ENCODE data around the gene PGAP6. TPM values are rescaled to one million over a fixed set of nuclear protein-coding genes. Genes with fewer than 3 reads are reported as not detected.

PGAP6 gene
- polyA plus RNA-seq, 2 of the 4 experiments (the other 2 are of a cell fraction) = 25.9 to 38.1 TPM

- Histone ChIP-seq H3K4me3 (no peak overlapping the region), H3K4me1 (peaks cover 17% of the 10 kb centered on the region; the same call in 2 of the 3 replicates), H3K27ac (no peak overlapping the region), H3K9me3 (no peaks in the 10 kb centered on the region), H3K4me2 (no peak overlapping the region)
- FAIRE-seq (no peak), DNase-seq (ENCODE audit: low read depth in 1 of 2, low spot score in 1 of 2) (no peak), ATAC-seq (no peak)
- no peak for TF ChIP-seq MAX (IDR thresholded peaks at IDR 0.05)
- TF ChIP-seq ESRRA (IDR thresholded peaks at IDR 0.05; ENCODE audit: borderline replicate concordance, low read length) = no peak
- no peak for TF ChIP-seq MYC (IDR thresholded peaks at IDR 0.05; ENCODE audit: borderline replicate concordance, low read length)
- TF ChIP-seq CBX8 (IDR thresholded peaks at IDR 0.05) = no peak
- TF ChIP-seq RCOR1 (IDR thresholded peaks at IDR 0.05; ENCODE audit: low read depth, low read length) = no peak
- TF ChIP-seq HES2 (IDR thresholded peaks at IDR 0.05) = no peak
- TF ChIP-seq ZC3H11A (IDR thresholded peaks at IDR 0.05) = no peak
- TF ChIP-seq NR3C1 (IDR thresholded peaks at IDR 0.05) = no peak
- TF ChIP-seq KDM1A (IDR thresholded peaks at IDR 0.05; ENCODE audit: low read depth) = no peak
- no peak for TF ChIP-seq CHD2 (IDR thresholded peaks at IDR 0.05; ENCODE audit: low read length, partially characterized antibody)
- 84% methylated on average over 15 of the region's 19 CpGs for WGBS (ENCODE audit: missing lambda C conversion rate)
- CTCF ChIA-PET = interaction anchor here (1.4 to 3.5 kb wide), 2 partner anchors 10 to 276 kb away, joined by 3 to 16 read pairs; no protein-coding TSS in a partner anchor
- POLR2A ChIA-PET = no interaction called here
Measured at GRCh38 chr16:372302-372983, 9.3 kb downstream of the PGAP6 start.

GRCh38 chr16:371515-372301 lies 10.1 kb downstream of the PGAP6 start:
- Histone ChIP-seq H3K4me2 (no peak overlapping the region), H3K4me1 (peaks cover 17% of the 10 kb centered on the region; the same call in 2 of the 3 replicates), H3K4me3 (no peak overlapping the region), H3K27ac (no peak overlapping the region), H3K9me3 (no peaks in the 10 kb centered on the region)
- FAIRE-seq (no peak), ATAC-seq (no peak), DNase-seq (ENCODE audit: low read depth in 1 of 2, low spot score in 1 of 2) (no peak)
- ChIA-PET CTCF (interaction anchor here (1.0 to 3.5 kb wide), 7 partner anchors 8 to 306 kb away, joined by 3 to 16 read pairs (median 5); partner anchors contain the start of gene HBQ1), POLR2A (no interaction called here)
- 94% methylated on average over 27 of the region's 31 CpGs for WGBS (ENCODE audit: missing lambda C conversion rate)
- no peak for TF ChIP-seq ESRRA (IDR thresholded peaks at IDR 0.05; ENCODE audit: borderline replicate concordance, low read length)
- no peak for TF ChIP-seq KDM5A (IDR thresholded peaks at IDR 0.05)

GRCh38 chr16:370979-371514 lies 10.7 kb downstream of the PGAP6 start:
- 76% methylated on average over 7 of the region's 10 CpGs for WGBS (ENCODE audit: missing lambda C conversion rate)
- peaks cover 17% of the 10 kb centered on the region; the same call in 2 of the 3 replicates for H3K4me1 ChIP-seq
- peak overlapping the region; percentile 68 to 89 for H3K27ac ChIP-seq
- H3K9me3 ChIP-seq = no peaks in the 10 kb centered on the region
- H3K4me2 ChIP-seq = peak overlapping the region; percentile 78
- ChIA-PET POLR2A (interaction anchor here (0.6 to 1.3 kb wide), 4 partner anchors 9 to 30 kb away, joined by 3 to 5 read pairs (median 3); partner anchors contain the start of genes AXIN1 and DECR2), CTCF (interaction anchor here (1.0 to 3.5 kb wide), 7 partner anchors 8 to 305 kb away, joined by 3 to 16 read pairs (median 5); partner anchors contain the start of gene HBQ1)
- ATAC-seq (peak in 1 of 2 experiments; percentile 6; a peak in 3 of 6 replicates), DNase-seq (ENCODE audit: low read depth in 1 of 2, low spot score in 1 of 2) (no peak), FAIRE-seq (no peak)
- H3K4me3 ChIP-seq = peak overlapping the region; percentile 58; the same call in 2 of the 3 replicates
- TF ChIP-seq NR3C1 (IDR thresholded peaks at IDR 0.05) (no peak), POLR2AphosphoS2 (conservative IDR thresholded peaks at IDR 0.05; ENCODE audit: low read length) (no peak), HOXA7 (CRISPR knock-in tag; IDR thresholded peaks at IDR 0.05) (no peak), PHF8 (IDR thresholded peaks at IDR 0.05; ENCODE audit: borderline replicate concordance, low read depth) (no peak), SREBF2 (IDR thresholded peaks at IDR 0.05) (no peak), HDAC2 (IDR thresholded peaks at IDR 0.05) (no peak), HES2 (IDR thresholded peaks at IDR 0.05) (no peak), MAFK (IDR thresholded peaks at IDR 0.05; ENCODE audit: partially characterized antibody) (no peak), NFE2L2 (conservative IDR thresholded peaks at IDR 0.05; ENCODE audit: low read length) (no peak), PBX3 (IDR thresholded peaks at IDR 0.05) (no peak), CBX2 (IDR thresholded peaks at IDR 0.05; ENCODE audit: borderline replicate concordance, low read depth) (no peak), RCOR1 (IDR thresholded peaks at IDR 0.05; ENCODE audit: low read depth, low read length) (no peak), RARB (CRISPR knock-in tag; IDR thresholded peaks at IDR 0.05) (no peak), ELK1 (IDR thresholded peaks at IDR 0.05; ENCODE audit: low read depth, low read length) (no peak), HOXB5 (CRISPR knock-in tag; IDR thresholded peaks at IDR 0.05) (no peak), CEBPB (IDR thresholded peaks at IDR 0.05) (no peak), CBX8 (IDR thresholded peaks at IDR 0.05) (no peak), EHF (CRISPR knock-in tag; IDR thresholded peaks at IDR 0.05) (no peak), JUNB (IDR thresholded peaks at IDR 0.05) (no peak)
